Retina (tissue), 1 donor: ENCODE data around the gene AIRE.
A peak's percentile ranks its signal among the peaks of the same experiment; 100 is the strongest.
"Not testable (repeated sequence)": the region's sequence is repeated elsewhere in the genome, so short reads cannot be mapped to it uniquely, and the experiment has no call there.

Experiments used
- DNase-seq: peaks from one replicate; pipeline ENCODE4 v3.0.0-alpha.2; 2016

The AIRE gene

DNA sequence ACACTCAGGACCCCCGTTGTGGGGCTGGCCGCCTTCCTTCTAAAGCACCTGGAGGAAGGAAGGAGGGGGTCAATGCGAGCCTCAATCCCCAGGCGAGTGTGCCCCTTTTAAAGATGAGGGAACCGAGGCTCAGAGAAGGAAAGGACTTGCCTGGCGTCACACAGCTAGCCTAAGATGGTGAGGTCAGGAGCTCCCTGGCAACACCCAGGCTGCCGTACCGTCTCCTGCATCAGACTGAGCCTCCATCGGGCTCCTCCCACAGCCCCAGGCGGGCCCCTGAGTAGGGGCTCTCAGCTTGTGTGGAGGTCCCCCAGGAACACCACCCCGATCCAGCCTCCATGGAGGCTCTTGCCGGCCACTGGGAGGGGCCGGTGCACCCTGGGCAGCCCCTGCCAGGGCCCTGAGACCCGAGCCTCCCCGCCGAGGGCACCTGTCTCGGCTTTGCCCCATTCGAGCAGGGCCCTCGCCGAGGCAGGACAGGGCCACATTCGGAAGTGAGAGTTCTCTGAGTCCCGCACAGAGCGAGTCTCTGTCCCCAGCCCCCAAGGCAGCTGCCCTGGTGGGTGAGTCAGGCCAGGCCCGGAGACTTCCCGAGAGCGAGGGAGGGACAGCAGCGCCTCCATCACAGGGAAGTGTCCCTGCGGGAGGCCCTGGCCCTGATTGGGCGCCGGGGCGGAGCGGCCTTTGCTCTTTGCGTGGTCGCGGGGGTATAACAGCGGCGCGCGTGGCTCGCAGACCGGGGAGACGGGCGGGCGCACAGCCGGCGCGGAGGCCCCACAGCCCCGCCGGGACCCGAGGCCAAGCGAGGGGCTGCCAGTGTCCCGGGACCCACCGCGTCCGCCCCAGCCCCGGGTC, at the start of gene AIRE:
Gene AIRE, plus strand, starts transcription at position 739 of the 855 bp plus-strand sequence. CDS start 131 bp downstream, outside the sequence.
- DNase-seq = peak; percentile 57

DNA sequence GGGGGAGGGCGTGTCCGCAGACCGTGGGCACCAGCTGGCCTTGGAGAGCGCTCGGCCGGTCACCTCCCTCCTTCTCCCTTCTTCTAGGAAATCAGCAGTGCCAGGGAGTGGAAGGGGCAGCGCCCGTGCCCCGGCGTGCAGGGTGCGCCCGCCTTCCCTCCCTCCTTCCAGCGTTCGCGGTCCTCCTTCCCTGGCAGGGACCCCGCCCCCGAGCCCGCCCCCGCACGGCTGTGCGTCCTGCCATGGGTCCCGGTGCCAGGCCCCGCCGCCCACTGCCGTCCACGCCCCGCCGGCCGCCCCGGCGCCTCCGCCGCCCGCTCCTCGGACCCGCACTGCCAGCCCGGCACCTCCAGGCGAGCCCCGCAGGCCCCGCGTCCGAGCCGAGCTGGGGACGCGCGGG, 45.3 kb upstream of the AIRE start:
- DNase-seq = not testable (repeated sequence)

DNA sequence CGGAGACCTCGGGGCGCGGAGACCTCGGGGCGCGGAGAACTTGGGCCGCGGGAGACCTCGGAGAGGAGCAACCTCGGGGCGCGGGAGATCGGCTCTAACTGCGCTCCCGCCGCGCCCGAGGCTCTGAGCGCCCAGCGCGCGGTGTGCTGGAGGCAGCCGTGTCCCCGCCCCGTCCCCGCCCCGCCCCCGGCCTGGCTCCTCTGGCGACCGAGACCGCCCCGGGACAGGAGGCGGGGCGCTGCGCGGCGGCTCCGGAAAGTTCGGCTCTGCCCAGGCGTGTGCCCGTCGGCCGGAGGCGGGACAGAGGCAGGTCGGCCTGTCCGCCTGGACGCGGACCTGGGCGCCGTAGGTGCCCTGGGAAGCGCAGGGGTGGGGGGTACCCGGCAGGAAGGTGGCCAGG, 44.8 kb upstream of the AIRE start, which contains the start of gene ICOSLG:
Gene ICOSLG, minus strand, starts transcription at position 102 of the 400 bp plus-strand sequence. CDS start 126 bp downstream, outside the sequence.
- not testable (repeated sequence) for DNase-seq

DNA sequence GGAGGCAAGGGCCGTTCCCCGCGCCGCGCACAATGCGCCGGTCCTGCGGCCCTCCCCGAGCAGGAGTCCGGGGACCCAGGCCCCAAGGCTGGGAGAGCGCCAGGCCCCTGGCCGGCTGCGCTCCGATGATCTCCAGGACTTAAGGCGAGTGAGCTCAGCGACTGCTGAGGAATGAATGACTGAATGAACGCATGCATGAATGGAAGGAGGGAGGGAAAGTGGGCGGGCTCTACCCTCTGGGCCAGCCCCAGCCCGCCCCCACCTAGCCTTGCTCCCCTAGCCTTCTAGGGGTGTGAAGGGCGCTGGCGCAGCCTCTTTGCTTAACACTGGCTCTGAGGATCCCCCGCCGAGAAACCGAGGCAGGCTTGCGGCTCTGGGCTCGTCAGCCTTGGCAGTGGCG, 44.4 kb upstream of the AIRE start:
- DNase-seq = not testable (repeated sequence)

DNA sequence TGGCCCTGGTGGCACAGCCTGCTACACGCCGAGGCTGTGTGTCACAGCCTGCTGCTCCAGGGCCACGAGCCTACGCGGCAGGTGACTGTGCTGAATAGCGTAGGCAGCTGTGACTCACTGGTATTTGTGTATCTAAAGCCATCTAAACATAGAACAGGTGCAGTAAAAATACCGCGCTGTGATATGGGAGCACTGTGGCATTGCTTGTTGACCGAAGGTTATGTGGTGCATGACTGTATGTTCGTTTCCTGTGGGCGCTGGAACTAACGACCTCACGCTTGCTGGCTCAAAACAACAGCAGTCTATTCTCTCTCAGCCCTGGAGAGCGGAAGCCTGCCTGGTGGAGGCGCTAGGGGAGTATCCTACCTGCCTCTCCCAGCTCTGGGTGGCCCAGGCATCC, 41.7 kb upstream of the AIRE start:
- DNase-seq = not testable (repeated sequence)

- DNase-seq = not testable (repeated sequence)
Measured at GRCh38 chr21:44247904-44248303, 37.8 kb upstream of the AIRE start.

DNA sequence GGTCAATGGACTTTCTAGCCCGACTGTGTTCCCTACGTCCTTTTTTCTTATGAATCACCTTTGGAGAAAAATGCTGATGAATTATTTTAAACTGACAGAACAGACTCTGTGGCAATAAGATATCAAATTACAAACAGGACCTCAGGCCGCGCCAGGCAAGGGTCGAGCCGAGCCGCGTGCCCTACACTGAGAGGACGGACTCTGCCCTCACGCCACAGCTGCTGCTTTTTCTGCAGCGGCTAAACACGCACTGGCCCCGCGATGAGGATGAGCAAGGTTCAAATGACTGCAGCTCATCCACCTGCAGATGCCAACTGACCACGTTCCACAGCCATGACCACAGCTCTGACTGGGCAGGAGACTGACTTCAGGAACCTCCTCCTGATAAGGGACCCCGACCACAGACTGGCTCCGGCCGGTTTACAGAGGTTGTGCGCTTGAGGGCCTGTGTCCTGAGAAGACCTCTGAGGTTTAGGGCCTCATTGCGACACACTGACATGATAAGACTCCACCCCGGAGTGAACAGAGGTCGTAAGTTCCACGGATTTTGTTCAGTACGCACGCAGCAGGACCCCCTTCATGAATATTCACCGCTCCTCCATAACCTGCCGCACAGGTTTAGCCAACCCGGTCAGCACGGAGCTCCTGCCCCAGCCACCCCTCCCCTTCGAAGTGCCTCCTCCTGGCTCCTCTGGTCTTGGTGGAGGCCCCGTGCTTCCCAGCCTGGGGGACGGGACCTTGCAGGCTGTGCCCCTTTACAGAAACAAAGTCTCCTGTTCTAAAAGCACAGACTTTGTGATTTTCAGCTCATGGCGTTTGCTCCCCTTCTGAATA, 36.3 kb upstream of the AIRE start:
- not testable (repeated sequence) for DNase-seq

DNA sequence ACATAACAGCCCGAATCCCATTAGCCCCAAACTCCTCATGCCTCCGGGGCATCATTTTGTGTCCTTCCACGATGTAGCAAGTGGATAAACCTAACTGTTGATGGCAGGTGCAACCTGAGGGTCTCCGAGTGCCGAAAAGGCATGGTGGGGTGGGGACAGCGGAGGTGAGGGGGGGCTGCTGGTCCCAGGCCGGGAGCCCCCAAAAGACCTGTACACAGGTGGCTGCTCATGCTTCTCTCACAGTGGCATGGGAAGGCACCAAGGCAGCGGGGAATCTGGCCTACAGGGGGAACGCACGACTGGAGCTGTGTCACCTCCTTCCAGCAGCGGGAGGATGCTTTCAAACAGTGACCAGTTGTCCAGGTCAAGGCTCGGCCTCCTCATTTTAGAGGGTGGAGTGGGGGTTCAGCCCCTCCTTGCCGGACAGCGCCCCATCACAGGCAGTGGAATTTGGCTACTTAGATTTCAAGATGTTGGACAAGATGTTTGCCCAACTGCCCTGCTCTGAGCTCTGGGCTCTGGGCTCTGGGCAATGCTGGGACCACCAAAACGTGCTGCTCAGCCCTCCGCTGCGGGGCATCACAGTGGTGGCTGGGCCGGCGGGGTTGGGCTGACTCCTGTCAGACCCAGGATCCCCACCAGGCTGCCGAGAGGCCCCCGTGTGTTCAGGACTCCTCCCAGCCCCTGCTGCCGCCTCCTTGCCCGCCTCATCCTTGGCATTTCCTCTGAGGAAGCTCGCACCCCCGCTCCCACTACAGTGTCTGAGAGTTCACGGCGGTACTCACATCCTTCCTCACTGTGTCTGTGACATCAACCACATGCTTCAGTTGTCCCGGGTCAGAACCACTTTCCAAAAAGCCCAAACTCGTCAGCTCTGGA, 31.6 kb upstream of the AIRE start:
- DNase-seq = no peak

GRCh38 chr21:44255511-44255981, 30.1 kb upstream of the AIRE start:
- no peak for DNase-seq

GRCh38 chr21:44258056-44258725, 27.5 kb upstream of the AIRE start:
- no peak for DNase-seq

DNA sequence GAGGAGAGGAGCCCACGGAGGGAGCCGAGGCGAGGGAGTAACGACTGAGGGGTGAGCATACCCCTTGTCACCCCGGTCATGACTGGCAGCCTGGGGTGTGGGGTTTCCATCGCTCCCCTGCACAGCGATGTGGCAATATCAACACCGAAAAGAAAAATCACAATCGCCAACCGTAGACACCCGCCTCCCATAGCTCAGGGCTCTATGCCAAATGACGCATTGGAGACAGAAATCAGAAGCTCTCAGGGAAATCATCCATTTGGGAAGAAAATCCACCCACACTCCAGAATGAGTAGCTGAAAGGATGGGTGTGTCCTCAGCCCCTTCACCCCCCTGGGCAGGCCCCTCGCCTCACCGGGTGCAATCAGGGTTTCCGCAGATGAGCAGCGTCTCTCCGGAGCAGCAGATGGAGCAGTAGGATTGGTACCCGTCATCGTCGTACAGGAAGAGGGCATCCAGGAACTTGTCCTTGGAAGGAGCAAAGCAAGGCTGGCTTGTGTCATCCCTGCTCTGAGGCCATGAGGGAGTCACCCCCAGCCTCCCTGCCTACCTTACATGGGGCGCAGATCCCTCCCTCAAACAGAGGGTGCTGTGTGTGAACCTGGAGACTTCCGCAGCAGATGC, 26.5 kb upstream of the AIRE start:
- DNase-seq = no peak

DNA sequence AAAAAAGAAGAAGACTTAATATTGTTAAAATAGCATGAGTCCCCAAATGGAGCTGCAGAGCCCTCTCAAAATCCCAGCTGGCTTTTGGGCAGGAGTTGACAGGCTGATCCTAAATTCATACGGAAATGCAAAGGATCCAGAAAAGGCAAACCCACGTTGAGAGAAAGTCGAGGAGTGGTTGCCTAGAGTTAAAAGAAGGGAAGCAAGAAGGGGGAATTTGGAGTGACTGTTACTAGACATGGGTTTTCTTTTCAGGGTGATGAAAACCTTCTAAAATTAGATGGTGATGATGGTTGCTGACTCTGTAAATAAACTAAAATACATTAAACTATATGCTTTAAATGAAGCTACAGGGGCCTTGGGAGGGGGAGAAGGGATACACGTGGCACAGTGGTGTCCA, 25.6 kb upstream of the AIRE start:
- no peak for DNase-seq

GRCh38 chr21:44260791-44261631, 24.7 kb upstream of the AIRE start:
- DNase-seq = no peak

- no peak for DNase-seq
Measured at GRCh38 chr21:44261675-44262295, 23.9 kb upstream of the AIRE start, which contains the start of gene DNMT3L. Gene DNMT3L, minus strand, starts transcription at chr21:44261897. Its CDS starts 638 bp downstream, at chr21:44261259.

DNA sequence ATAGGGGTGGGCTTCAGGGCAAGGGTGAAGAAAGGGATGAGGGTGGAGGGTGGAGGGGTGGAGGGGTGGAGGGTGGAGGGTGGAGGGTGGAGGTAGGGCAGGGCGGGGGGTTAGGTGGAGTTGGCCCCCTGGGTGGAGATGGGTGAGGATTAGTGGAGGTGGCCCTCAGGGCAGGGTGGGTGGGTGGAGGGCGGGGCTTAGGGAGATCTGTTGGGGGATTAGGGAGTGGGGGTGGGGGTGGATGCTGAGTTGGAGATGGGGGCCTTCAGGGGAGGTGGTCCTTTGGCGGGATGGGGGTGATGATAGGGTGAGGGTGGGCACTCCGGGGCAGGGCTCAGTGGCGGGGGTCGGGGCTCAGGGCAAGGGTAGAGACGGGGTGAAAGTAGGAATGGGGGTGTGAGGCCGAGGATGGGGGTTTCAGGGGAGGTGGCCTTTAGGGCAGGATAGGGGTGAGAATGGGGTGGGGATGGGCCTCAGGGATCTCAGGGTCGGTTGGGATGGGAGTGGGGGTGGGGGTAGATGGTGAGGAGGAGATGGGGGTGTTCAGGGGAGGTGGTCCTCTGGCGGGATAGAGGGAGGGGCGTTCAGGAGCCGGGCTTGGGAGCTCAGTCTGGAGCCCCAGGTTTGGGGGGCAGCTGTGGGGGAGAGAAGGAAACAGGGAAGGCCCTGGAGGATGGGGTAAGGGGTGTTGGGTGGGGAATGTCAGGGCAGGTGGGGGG, 23.2 kb upstream of the AIRE start:
- no peak for DNase-seq

DNA sequence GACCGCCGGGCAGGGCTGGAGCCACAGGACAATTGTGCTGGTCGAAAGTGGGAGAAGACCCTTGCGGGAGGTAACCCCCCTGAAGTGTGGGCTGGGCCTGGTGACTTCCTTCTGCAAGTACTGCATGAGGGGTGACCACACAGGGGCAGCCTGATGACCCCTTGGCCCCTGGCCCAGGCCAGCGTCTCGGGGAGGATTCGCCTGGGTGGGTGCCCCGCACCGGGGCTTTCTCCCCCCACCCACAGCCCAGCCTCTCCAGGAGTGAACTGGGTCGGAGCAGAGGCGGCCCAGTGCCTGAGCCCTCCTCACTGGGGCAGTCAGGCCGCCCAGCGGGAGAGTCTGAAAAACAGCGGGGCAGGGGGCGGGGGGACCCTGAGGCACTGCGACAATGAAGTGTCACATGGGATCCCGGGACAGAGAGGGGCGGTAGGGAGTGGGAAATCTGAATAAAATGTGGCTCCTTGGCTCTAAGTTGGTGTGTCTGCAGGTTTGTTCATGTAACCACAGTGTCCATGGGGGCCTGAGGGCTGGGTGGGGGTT, 22.4 kb upstream of the AIRE start:
- DNase-seq = peak; percentile 79

DNA sequence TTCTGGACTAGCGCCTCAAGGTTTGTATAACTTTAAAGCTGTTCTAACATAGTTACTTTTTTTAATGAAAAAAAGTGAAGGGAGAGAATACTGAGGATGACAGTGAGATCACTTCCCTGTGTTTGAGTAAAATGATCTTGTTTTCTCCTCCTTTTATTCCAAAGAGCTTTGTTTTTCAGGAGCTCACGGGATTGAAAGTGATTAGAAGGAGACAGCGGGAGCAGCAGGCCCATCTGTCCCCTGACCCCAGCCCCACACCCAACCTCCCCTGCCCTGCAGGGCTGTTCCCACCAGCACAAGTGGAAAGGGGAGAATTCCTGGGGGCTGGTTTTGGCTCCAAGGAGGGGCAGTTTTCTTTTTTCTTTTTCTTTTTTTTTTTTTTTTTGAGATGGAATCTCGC, 21.9 kb upstream of the AIRE start:
- DNase-seq = no peak

DNA sequence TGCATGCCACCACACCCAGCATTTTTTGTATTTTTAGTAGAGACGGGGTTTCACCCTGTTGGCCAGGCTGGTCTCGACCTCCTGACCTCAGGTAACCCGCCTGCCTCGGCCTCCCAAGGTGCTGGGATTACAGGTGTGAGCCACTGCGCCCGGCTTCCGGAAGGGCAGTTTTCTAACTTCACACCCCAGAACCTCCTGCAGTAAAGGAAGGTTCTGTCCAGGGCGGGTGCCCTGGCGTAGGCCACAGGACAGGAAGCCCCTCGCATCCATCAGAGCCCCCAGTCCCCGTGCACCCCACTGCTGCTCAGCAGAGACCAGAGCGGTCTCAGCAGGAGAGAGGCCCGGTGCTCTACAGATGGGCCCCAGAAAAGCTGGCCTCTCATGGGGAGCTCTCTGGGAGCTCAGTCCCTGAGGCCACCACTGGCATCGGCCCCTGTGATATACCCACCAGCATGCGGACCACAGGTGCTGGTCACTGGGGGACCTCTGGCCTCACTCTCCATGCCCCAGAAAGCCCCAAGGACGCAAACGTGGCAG, 19.9 kb upstream of the AIRE start:
- DNase-seq = no peak
